Psoas muscle (tissue), 8 donors: ENCODE measurements around the gene LTK. TPM values are rescaled to one million over a fixed set of nuclear protein-coding genes. Genes with fewer than 3 reads are reported as not detected.

Source experiments
- ATAC-seq, 4 donors: fragments of 200-7000 bp; cut with Tn5 transposase; one replicate each; pipeline ENCODE4 v1.9.1; 2020; ENCODE audit warnings: moderate library complexity in 3 of 4, mild to moderate bottlenecking in 2 of 4
- DNase-seq, 2 donors: peaks; one replicate each; pipeline ENCODE4 v3.0.0-alpha.2; 2020
- H3K27ac ChIP-seq: fragments of 200-600 bp; one replicate; pipeline ENCODE4 v1.8.0; 2022
- H3K27me3 ChIP-seq, 3 donors: fragments of 200-600 bp in 1 of 3; one replicate each; pipeline versions ENCODE4 v1.6.1 to v1.8.0; 2013 to 2022; ENCODE audit warnings: low read length in 2 of 3, mild to moderate bottlenecking in 2 of 3, moderate library complexity in 1 of 3; ENCODE audit not compliant: insufficient read depth in 3 of 3
- H3K36me3 ChIP-seq, 2 donors: fragments of 200-600 bp in 1 of 2; one replicate each; pipeline versions ENCODE4 v1.6.1 to v1.8.0; 2013 to 2022; ENCODE audit warnings: low read depth in 1 of 2, mild to moderate bottlenecking in 1 of 2, moderate library complexity in 1 of 2; ENCODE audit not compliant: insufficient read depth in 1 of 2
- H3K4me1 ChIP-seq: fragments of 200-600 bp; one replicate; pipeline ENCODE4 v1.8.0; 2022
- H3K4me3 ChIP-seq: fragments of 200-600 bp; one replicate; pipeline ENCODE4 v1.8.0; 2022; ENCODE audit warnings: mild to moderate bottlenecking
- H3K9me3 ChIP-seq: fragments of 200-600 bp; one replicate; pipeline ENCODE4 v1.8.0; 2022
- WGBS, 3 donors: extraction: QIAGEN DNeasy Blood & Tissue Kit; methylation state at CpG; one replicate each; pipeline versions ENCODE4 v1.1.6 to v1.1.7; 2013; 5-methylcytosine and 5-hydroxymethylcytosine counted together
- intact Hi-C, 2 donors: fragments of 100-400 bp; cut with DNase I; formaldehyde crosslinking; loops; one replicate each; pipeline versions ENCODE4 v1.11.0 to v1.14.2; 2022
- polyA plus RNA-seq, 3 donors: library from polyadenylated mRNA; stranded (reverse); fragments of 200-250 nt; gene quantifications; one replicate each; pipeline ENCODE4 v1.2.3, GENCODE V29; 2013
- total RNA-seq, 4 donors: library from RNA; stranded (reverse); fragmentation: NEBNext Ultra II Directional in 2 of 4; extraction: Animal tissue kit (Norgen Biotek cat#: 25700) in 2 of 4; gene quantifications; one replicate each; pipeline versions ENCODE4 v1.2.1 to v1.2.4, GENCODE V29; 2021 to 2023
- TF ChIP-seq, protein P1 (sequence below): fragments of 200-600 bp; IDR thresholded peaks from one replicate; pipeline ENCODE4 v1.8.0; 2022; ENCODE audit warnings: antibody characterized with exemption
- donor health status: healthy with polysubstance abuse.
- donor health status: DM: no; HTN: no; CAD: no; lungs with moderate emphysema.
- donor health status: Bipolar disorder and iron deficiency.
- donor health status: healthy.
- donor health status: DM: yes; HTN: yes; CAD: no.
- donor health status: DM: no; HTN: no; CAD: no.
- donor health status: DM: no; HTN: no; CAD: no.
- donor health status: DM: yes; HTN: yes; CAD: no.

The LTK gene
- total and polyA plus RNA-seq, 7 donors, result 0.05 to 1.1 (median 0.14) TPM; not detected in 1

DNA sequence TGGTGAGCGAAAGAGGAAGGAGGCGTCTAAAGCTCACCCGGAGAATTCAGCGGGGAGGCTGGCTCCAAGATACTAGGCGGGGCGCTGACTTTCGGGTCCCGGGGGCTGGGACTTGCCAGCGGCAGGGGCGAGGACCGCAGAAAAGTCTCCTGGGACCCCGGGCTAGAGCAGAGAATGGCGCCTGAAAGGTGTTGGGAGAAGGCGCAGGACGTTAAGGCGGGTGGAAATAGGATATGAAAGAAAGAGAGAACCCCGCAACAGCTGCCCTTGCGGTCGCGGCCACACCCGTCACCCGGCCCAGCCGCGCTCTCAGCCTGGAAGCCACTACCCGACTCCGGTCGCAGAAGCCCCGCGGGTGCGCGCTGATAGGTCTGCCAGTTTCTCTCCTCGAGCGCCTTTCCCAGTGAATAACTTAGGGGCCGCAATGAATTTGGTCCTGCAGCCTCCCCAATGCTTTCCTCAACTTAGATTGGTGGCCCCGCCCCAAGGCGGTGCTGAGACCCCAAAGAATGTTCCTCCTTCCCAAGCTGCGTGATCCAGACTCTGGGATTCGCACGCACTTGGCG, 604 bp downstream of the LTK start:
- WGBS, 3 donors, result 1% methylated on average over 34 to 40 of the region's 40 CpGs
- TF ChIP-seq, protein P1, sequence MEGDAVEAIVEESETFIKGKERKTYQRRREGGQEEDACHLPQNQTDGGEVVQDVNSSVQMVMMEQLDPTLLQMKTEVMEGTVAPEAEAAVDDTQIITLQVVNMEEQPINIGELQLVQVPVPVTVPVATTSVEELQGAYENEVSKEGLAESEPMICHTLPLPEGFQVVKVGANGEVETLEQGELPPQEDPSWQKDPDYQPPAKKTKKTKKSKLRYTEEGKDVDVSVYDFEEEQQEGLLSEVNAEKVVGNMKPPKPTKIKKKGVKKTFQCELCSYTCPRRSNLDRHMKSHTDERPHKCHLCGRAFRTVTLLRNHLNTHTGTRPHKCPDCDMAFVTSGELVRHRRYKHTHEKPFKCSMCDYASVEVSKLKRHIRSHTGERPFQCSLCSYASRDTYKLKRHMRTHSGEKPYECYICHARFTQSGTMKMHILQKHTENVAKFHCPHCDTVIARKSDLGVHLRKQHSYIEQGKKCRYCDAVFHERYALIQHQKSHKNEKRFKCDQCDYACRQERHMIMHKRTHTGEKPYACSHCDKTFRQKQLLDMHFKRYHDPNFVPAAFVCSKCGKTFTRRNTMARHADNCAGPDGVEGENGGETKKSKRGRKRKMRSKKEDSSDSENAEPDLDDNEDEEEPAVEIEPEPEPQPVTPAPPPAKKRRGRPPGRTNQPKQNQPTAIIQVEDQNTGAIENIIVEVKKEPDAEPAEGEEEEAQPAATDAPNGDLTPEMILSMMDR, result no peak
- DNase-seq, result no peak
- H3K4me3 ChIP-seq, result peak overlapping the region; percentile 54
- intact Hi-C loops, result no loop called here
- H3K27ac ChIP-seq, result no peak overlapping the region
- peaks cover 0 to 34% (median 26%) of the 10 kb centered on the region in 3 donors for H3K27me3 ChIP-seq
- no peaks in the 10 kb centered on the region for H3K9me3 ChIP-seq
- peaks cover 22% of the 10 kb centered on the region for H3K4me1 ChIP-seq
- peak; percentile 59 to 81 (median 72) for ATAC-seq
- H3K36me3 ChIP-seq, result peaks cover 0 to 13% of the 10 kb centered on the region in 2 donors

GRCh38 chr15:41512512-41512939, 1.1 kb downstream of the LTK start:
- no peak for DNase-seq
- ATAC-seq, result peak in 3 of 4 donors; percentile 25 to 48 (median 40)
- H3K4me3 ChIP-seq, result peak overlapping the region; percentile 54
- intact Hi-C loops, result no loop called here
- WGBS, 3 donors, result 4 to 6% (median 5%) methylated on average over 31 to 33 of the region's 33 CpGs
- no peak overlapping the region for H3K27ac ChIP-seq
- H3K36me3 ChIP-seq, result peaks cover 0 to 8% of the 10 kb centered on the region in 2 donors
- TF ChIP-seq, protein P1, result no peak
- H3K9me3 ChIP-seq, result no peaks in the 10 kb centered on the region
- peaks cover 0 to 34% (median 26%) of the 10 kb centered on the region in 3 donors for H3K27me3 ChIP-seq
- peaks cover 22% of the 10 kb centered on the region for H3K4me1 ChIP-seq

GRCh38 chr15:41511899-41512369, 1.7 kb downstream of the LTK start:
- Histone ChIP-seq H3K4me3 (peak overlapping the region; percentile 54), H3K27ac (no peak overlapping the region), H3K9me3 (no peaks in the 10 kb centered on the region), H3K36me3 (peaks cover 0 to 2% of the 10 kb centered on the region in 2 donors), H3K4me1 (peaks cover 22% of the 10 kb centered on the region), H3K27me3 (peaks cover 0 to 34% (median 26%) of the 10 kb centered on the region in 3 donors)
- intact Hi-C loops, result no loop called here
- ATAC-seq, result peak in 3 of 4 donors; percentile 22 to 32 (median 25)
- TF ChIP-seq, protein P1, result no peak
- no peak for DNase-seq
- WGBS, 3 donors, result 1 to 2% (median 2%) methylated on average over 27 to 49 of the region's 49 CpGs

GRCh38 chr15:41511331-41511898, 2.2 kb downstream of the LTK start:
- no peaks in the 10 kb centered on the region for H3K9me3 ChIP-seq
- TF ChIP-seq, protein P1, result no peak
- no peak for ATAC-seq
- intact Hi-C loops, result no loop called here
- H3K4me3 ChIP-seq, result peak overlapping the region; percentile 54
- H3K27ac ChIP-seq, result no peak overlapping the region
- 8 to 11% (median 10%) methylated on average over 28 to 56 of the region's 56 CpGs for WGBS, 3 donors
- H3K4me1 ChIP-seq, result peaks cover 22% of the 10 kb centered on the region
- DNase-seq, result no peak
- no peaks in the 10 kb centered on the region for H3K36me3 ChIP-seq
- peaks cover 0 to 34% (median 26%) of the 10 kb centered on the region in 3 donors for H3K27me3 ChIP-seq
